ENCODE results near the gene TIGD4.

- TF ChIP-seq TAF1 (IDR thresholded peaks at IDR 0.05; ENCODE audit: borderline replicate concordance, insufficient read depth, low read length) (no peak), POLR2AphosphoS5 (IDR thresholded peaks at IDR 0.05; ENCODE audit: low read depth, low read length) (no peak), REST (IDR thresholded peaks at IDR 0.05; ENCODE audit: insufficient read depth in 1 of 2, low read depth in 2 of 2, low read length in 2 of 2) (no peak), SIN3A (IDR thresholded peaks at IDR 0.05; ENCODE audit: borderline replicate concordance, insufficient read depth, low read length) (no peak), FOXP2 (optimal IDR thresholded peaks at IDR 0.05; ENCODE audit: borderline replicate concordance, extremely low read depth, extremely low read length, insufficient read depth) (no peak)
Observed at GRCh38 chr4:152723236-152723635, 56.3 kb downstream of the TIGD4 start.
